Heart left ventricle (tissue), 13 donors: ENCODE results near the gene EPN2.

Experiments used
- CTCF ChIP-seq, 12 donors: fragments of 200-600 bp; sonication (generic) in 4 of 12; IDR thresholded peaks; one replicate each; pipeline versions ENCODE4 v1.5.0 to v1.8.0; 2018 to 2022; ENCODE audit warnings: antibody characterized with exemption in 12 of 12, mild to moderate bottlenecking in 5 of 12
- POLR2A ChIP-seq, 2 donors: fragments of 450-650 bp; IDR thresholded peaks; one replicate each; pipeline ENCODE4 v1.6.1; 2017; ENCODE audit warnings: antibody characterized with exemption in 2 of 2, mild to moderate bottlenecking in 2 of 2, moderate library complexity in 2 of 2
- donor health status: ischemic (EF 13 %, LVEDD 7.1; RV severe dilation, severe dysfunction).
- donor health status: DM: no; HTN: yes; CAD: no.
- donor health status: DM: no; HTN: no; CAD: no.
- donor health status: ischemic (EF 25% LVEDD 6.9; RV normal size, moderate dysfunction).
- donor health status: ischemic (EF 25% LVEDD 5.7; RV mildly dilated, moderate dysfunction).
- donor health status: ischemic (EF 35%, LVEDD 5.7; RV mildly dilated, moderate dysfunction).
- donor health status: nonischemic (EF 11% LVEDD 7.7; RV severe dilation, severe dysfunction).
- donor health status: DM: yes; HTN: yes; CAD: no.
- donor health status: PGD.
- donor health status: ischemic (EF 29% LVEDD 5.4; RV normal size, mild dysfunction).
- donor health status: nonischemic (EF 23%, LVEDD 6.1; RV moderate dilation, normal function).

- TF ChIP-seq CTCF (IDR thresholded peaks at IDR 0.05) (peak in 11 of 12 donors; percentile 12 to 64 (median 43)), POLR2A (IDR thresholded peaks at IDR 0.05) (no peak)
These were observed 80.4 kb downstream of the EPN2 start for GRCh38 chr17:19317359-19318095.
